RWPE2 (cell line): ENCODE measurements around the gene ACE.
"Not testable (repeated sequence)": the region's sequence is repeated elsewhere in the genome, so short reads cannot be mapped to it uniquely, and the experiment has no call there.

Source experiments
- ATAC-seq: fragments of 200-7000 bp; cut with Tn5 transposase; 3 replicates; pipeline ENCODE4 v1.9.1; 2021; ENCODE audit warnings: low read depth
- DNase-seq: peaks from one replicate; pipeline ENCODE4 v3.0.0-alpha.2; 2020; ENCODE audit warnings: low spot score
- H3K27ac ChIP-seq: fragments of 450-650 bp; 2 replicates; pipeline ENCODE4 v1.5.1; 2017; ENCODE audit warnings: mild to moderate bottlenecking; ENCODE audit not compliant: poor library complexity, severe bottlenecking
- H3K27me3 ChIP-seq: fragments of 250-450 bp; sonication (Bioruptor Pico); 2 replicates; pipeline ENCODE4 v1.5.1; 2021; ENCODE audit warnings: mild to moderate bottlenecking, moderate library complexity; ENCODE audit not compliant: insufficient read depth, poor library complexity, severe bottlenecking
- H3K36me3 ChIP-seq: fragments of 250-450 bp; sonication (Bioruptor Pico); 2 replicates; pipeline ENCODE4 v1.5.1; 2020; ENCODE audit warnings: low read depth, mild to moderate bottlenecking, moderate library complexity
- H3K4me1 ChIP-seq: fragments of 250-450 bp; sonication (Bioruptor Pico); 2 replicates; pipeline ENCODE4 v1.5.1; 2021; ENCODE audit warnings: mild to moderate bottlenecking, moderate library complexity; ENCODE audit not compliant: insufficient read depth, poor library complexity, severe bottlenecking
- H3K4me3 ChIP-seq: fragments of 250-450 bp; sonication (Bioruptor Pico); 2 replicates; pipeline ENCODE4 v1.5.1; 2021; ENCODE audit warnings: mild to moderate bottlenecking, moderate library complexity; ENCODE audit not compliant: severe bottlenecking
- H3K9me3 ChIP-seq: fragments of 250-450 bp; sonication (Bioruptor Pico); 2 replicates; pipeline ENCODE4 v1.5.1; 2021; ENCODE audit warnings: mild to moderate bottlenecking, moderate library complexity; ENCODE audit not compliant: severe bottlenecking
- CTCF ChIP-seq: fragments of 450-650 bp; IDR thresholded peaks from one replicate; pipeline ENCODE4 v1.5.1; 2017; ENCODE audit warnings: mild to moderate bottlenecking, moderate library complexity; ENCODE audit not compliant: poor library complexity, severe bottlenecking

Gene ACE

DNA sequence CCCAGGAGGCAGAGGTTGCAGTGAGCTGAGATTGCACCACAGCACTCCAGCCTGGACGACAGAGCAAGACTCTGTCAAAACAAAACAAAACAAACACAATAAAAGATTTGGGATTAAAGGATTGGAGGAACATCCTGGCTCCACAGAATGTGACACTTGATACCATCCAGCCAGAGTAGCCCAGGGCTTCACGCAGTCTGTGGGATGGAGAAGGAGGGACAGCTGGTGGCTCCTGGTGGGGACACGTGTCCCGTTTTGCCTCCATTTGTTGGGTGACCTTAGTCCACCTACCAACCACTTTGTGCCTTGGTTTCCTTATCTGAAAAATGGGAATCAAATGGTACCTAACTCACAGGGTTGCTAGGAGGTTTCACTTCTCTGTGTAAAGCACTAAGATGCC is 18.4 kb upstream of the ACE start:
- DNase-seq = no peak
- H3K36me3 ChIP-seq = no peaks in the 10 kb centered on the region
- ATAC-seq = no peak
- H3K27ac ChIP-seq = no peak overlapping the region
- no peak overlapping the region for H3K4me3 ChIP-seq
- H3K27me3 ChIP-seq = no peaks in the 10 kb centered on the region
- no peak for TF ChIP-seq CTCF
- H3K9me3 ChIP-seq = no peaks in the 10 kb centered on the region
- peaks cover 23% of the 10 kb centered on the region for H3K4me1 ChIP-seq

GRCh38 chr17:63460018-63460417 is 16.8 kb upstream of the ACE start:
- H3K4me1 ChIP-seq = peaks cover 23% of the 10 kb centered on the region
- H3K36me3 ChIP-seq = no peaks in the 10 kb centered on the region
- no peak overlapping the region for H3K4me3 ChIP-seq
- no peaks in the 10 kb centered on the region for H3K9me3 ChIP-seq
- ATAC-seq (no peak), DNase-seq (no peak)
- no peaks in the 10 kb centered on the region for H3K27me3 ChIP-seq
- TF ChIP-seq CTCF = no peak
- peak overlapping the region; percentile 38 for H3K27ac ChIP-seq

- TF ChIP-seq CTCF = no peak
- ATAC-seq (no peak), DNase-seq (no peak)
- H3K36me3 ChIP-seq = no peaks in the 10 kb centered on the region
- no peaks in the 10 kb centered on the region for H3K9me3 ChIP-seq
- no peaks in the 10 kb centered on the region for H3K27me3 ChIP-seq
- H3K4me1 ChIP-seq = peaks cover 23% of the 10 kb centered on the region
- H3K4me3 ChIP-seq = no peak overlapping the region
- no peak overlapping the region for H3K27ac ChIP-seq
Observed at GRCh38 chr17:63463771-63464170, 13.1 kb upstream of the ACE start.

- DNase-seq = no peak
- Histone ChIP-seq H3K4me3 (no peak overlapping the region), H3K27ac (no peak overlapping the region), H3K9me3 (no peaks in the 10 kb centered on the region), H3K27me3 (no peaks in the 10 kb centered on the region), H3K36me3 (no peaks in the 10 kb centered on the region), H3K4me1 (peaks cover 23% of the 10 kb centered on the region)
- ATAC-seq = no peak
- TF ChIP-seq CTCF = no peak
Observed at GRCh38 chr17:63464691-63465236, 12.1 kb upstream of the ACE start.

GRCh38 chr17:63468099-63468498 is 8.8 kb upstream of the ACE start:
- not testable (repeated sequence) for H3K4me3 ChIP-seq, H3K4me1 ChIP-seq

More at GRCh38 chr17:63468099-63468498, 8.8 kb upstream of the ACE start:
- H3K27ac ChIP-seq, ATAC-seq, H3K27me3 ChIP-seq, H3K9me3 ChIP-seq, H3K36me3 ChIP-seq, DNase-seq: not testable (repeated sequence)
